Stomach smooth muscle (tissue), 2 donors: Measurements from ENCODE around the gene C22orf15.

Experiments
- H3K27ac ChIP-seq: one replicate; pipeline ENCODE4 v1.7.0; 2013; ENCODE audit warnings: mild to moderate bottlenecking, low read length, inconsistent platforms
- H3K27me3 ChIP-seq, 2 donors: one replicate each; pipeline ENCODE4 v1.7.0; 2013; ENCODE audit warnings: low read length in 2 of 2; ENCODE audit not compliant: insufficient read depth in 2 of 2, control insufficient read depth in 1 of 2
- H3K36me3 ChIP-seq, 2 donors: one replicate each; pipeline ENCODE4 v1.7.0; 2013; ENCODE audit warnings: low read length in 2 of 2; ENCODE audit not compliant: control insufficient read depth in 2 of 2, insufficient read depth in 2 of 2
- H3K4me1 ChIP-seq: one replicate; pipeline ENCODE4 v1.7.0; 2013; ENCODE audit warnings: low read length; ENCODE audit not compliant: control insufficient read depth, insufficient read depth
- H3K4me3 ChIP-seq, 2 donors: one replicate each; pipeline ENCODE4 v1.7.0; 2013; ENCODE audit warnings: low read length in 2 of 2
- H3K9ac ChIP-seq, 2 donors: one replicate each; pipeline ENCODE4 v1.7.0; 2013; ENCODE audit warnings: low read length in 2 of 2, mild to moderate bottlenecking in 1 of 2
- H3K9me3 ChIP-seq, 2 donors: one replicate each; pipeline ENCODE4 v1.7.0; 2013; ENCODE audit warnings: low read length in 2 of 2; ENCODE audit not compliant: control insufficient read depth in 2 of 2
- donor health status: healthy.
- donor health status: Pancreatic carcinoma.

Gene C22orf15

DNA sequence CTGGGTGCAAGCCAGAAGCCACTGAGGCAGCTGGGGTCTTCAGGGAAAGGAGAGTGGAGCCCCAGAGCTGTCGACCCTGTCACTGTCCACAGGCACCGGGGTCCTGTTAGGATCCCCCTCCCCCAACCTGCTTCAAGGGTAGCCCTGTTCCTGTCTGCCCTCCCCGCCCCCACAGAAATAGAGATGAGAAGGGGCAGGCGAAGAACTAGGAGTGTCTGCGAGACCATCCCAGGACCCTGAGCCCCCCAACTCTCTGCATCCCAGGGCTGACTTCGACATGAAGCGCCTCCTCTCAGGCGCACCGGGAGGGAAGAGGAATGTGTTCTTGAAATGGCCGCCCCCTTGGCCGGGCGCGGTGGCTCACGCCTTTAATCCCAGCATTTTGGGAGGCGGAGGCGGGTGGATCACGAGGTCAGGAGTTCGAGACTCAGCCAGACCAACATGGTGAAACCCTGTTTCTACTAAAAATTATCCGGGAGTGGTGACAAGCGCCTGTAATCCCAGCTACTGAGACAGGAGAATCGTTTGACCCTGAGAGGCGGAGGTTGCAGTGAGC, 11.3 kb upstream of the C22orf15 start:
- Histone ChIP-seq H3K4me3 (peak overlapping the region; percentile 88 to 89), H3K9ac (peak overlapping the region; percentile 90 to 95), H3K27me3 (no peaks in the 10 kb centered on the region), H3K9me3 (no peaks in the 10 kb centered on the region), H3K4me1 (peaks cover 8% of the 10 kb centered on the region), H3K36me3 (no peaks in the 10 kb centered on the region), H3K27ac (peak overlapping the region; percentile 82)

GRCh38 chr22:23752090-23752691, 10.6 kb upstream of the C22orf15 start:
- Histone ChIP-seq H3K9me3 (no peaks in the 10 kb centered on the region), H3K4me1 (peaks cover 8% of the 10 kb centered on the region), H3K9ac (no peak overlapping the region), H3K27me3 (no peaks in the 10 kb centered on the region), H3K36me3 (no peaks in the 10 kb centered on the region), H3K4me3 (peak overlapping the region in 1 of 2 donors; percentile 88), H3K27ac (no peak overlapping the region)

GRCh38 chr22:23752750-23753149, 10.0 kb upstream of the C22orf15 start:
- H3K36me3 ChIP-seq, result no peaks in the 10 kb centered on the region
- H3K9ac ChIP-seq, result no peak overlapping the region
- no peaks in the 10 kb centered on the region for H3K27me3 ChIP-seq
- H3K9me3 ChIP-seq, result no peaks in the 10 kb centered on the region
- H3K27ac ChIP-seq, result no peak overlapping the region
- no peak overlapping the region for H3K4me3 ChIP-seq
- H3K4me1 ChIP-seq, result peaks cover 8% of the 10 kb centered on the region

- H3K27ac ChIP-seq, result no peak overlapping the region
- H3K27me3 ChIP-seq, result no peaks in the 10 kb centered on the region
- no peak overlapping the region for H3K9ac ChIP-seq
- H3K4me1 ChIP-seq, result peaks cover 8% of the 10 kb centered on the region
- H3K9me3 ChIP-seq, result no peaks in the 10 kb centered on the region
- H3K36me3 ChIP-seq, result no peaks in the 10 kb centered on the region
- H3K4me3 ChIP-seq, result no peak overlapping the region
Measured at GRCh38 chr22:23753385-23753784, 9.4 kb upstream of the C22orf15 start.

GRCh38 chr22:23754220-23754919, 8.4 kb upstream of the C22orf15 start, which contains the start of gene VPREB3:
Gene VPREB3, minus strand, starts transcription at chr22:23754425. Its CDS starts 62 bp downstream, at chr22:23754363.
- Histone ChIP-seq H3K4me1 (peaks cover 8% of the 10 kb centered on the region), H3K4me3 (no peak within 1 kb of the TSS), H3K9ac (no peak within 1 kb of the TSS), H3K9me3 (no peaks in the 10 kb centered on the region), H3K27ac (no peak within 1 kb of the TSS), H3K36me3 (no peaks in the 10 kb centered on the region), H3K27me3 (no peaks in the 10 kb centered on the region)

GRCh38 chr22:23754980-23755636, 7.7 kb upstream of the C22orf15 start:
- Histone ChIP-seq H3K4me3 (no peak overlapping the region), H3K36me3 (no peaks in the 10 kb centered on the region), H3K4me1 (peaks cover 4% of the 10 kb centered on the region), H3K9ac (no peak overlapping the region), H3K9me3 (no peaks in the 10 kb centered on the region), H3K27ac (no peak overlapping the region), H3K27me3 (no peaks in the 10 kb centered on the region)

DNA sequence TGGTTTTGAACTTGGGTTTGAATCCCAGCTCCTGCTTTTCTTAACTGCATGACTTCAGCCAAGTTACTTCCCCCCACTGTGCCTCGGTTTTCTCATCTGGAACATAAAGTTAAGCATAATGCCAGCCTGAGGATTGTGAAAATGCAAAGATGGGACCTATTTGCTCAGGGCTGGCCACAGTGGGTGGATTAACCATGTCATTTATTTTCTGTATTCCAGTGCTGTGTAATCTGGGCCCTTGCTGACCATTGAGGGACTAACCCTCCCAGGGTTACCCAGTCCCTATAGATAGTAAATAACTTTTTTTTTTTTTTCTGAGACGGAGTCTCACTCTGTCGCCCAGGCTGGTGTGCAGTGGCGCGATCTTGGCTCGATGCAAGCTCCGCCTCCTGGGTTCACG, 7.1 kb upstream of the C22orf15 start:
- no peaks in the 10 kb centered on the region for H3K36me3 ChIP-seq
- no peaks in the 10 kb centered on the region for H3K9me3 ChIP-seq
- no peaks in the 10 kb centered on the region for H3K27me3 ChIP-seq
- H3K4me1 ChIP-seq, result no peaks in the 10 kb centered on the region
- H3K4me3 ChIP-seq, result no peak overlapping the region
- H3K27ac ChIP-seq, result no peak overlapping the region
- H3K9ac ChIP-seq, result no peak overlapping the region

DNA sequence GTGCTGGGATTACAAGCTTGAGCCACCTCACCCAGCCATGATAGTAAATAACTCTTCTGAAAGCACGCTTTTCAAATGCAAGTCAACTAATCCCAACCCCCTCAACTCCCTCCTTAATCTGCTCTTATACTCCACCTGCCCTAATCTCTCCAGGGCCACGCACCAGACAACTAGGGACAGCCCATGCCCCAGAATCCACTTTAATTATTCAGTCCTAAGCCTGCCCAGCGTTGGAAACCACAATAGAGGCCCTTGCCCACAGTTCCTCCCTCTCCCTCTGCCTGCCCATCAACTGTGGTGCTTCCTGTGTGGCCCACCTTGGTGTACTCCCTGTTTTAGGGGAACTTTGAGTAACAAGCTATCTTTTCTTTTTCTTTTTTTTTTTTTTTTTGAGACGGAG, 5.9 kb upstream of the C22orf15 start:
- H3K4me3 ChIP-seq, result no peak overlapping the region
- no peak overlapping the region for H3K27ac ChIP-seq
- H3K27me3 ChIP-seq, result no peaks in the 10 kb centered on the region
- H3K4me1 ChIP-seq, result no peaks in the 10 kb centered on the region
- H3K9me3 ChIP-seq, result no peaks in the 10 kb centered on the region
- no peaks in the 10 kb centered on the region for H3K36me3 ChIP-seq
- H3K9ac ChIP-seq, result no peak overlapping the region

- no peaks in the 10 kb centered on the region for H3K27me3 ChIP-seq
- H3K9ac ChIP-seq, result no peak overlapping the region
- H3K36me3 ChIP-seq, result no peaks in the 10 kb centered on the region
- H3K4me1 ChIP-seq, result peaks cover 17% of the 10 kb centered on the region
- no peaks in the 10 kb centered on the region for H3K9me3 ChIP-seq
- no peak overlapping the region for H3K4me3 ChIP-seq
- no peak overlapping the region for H3K27ac ChIP-seq
Measured at GRCh38 chr22:23759566-23759965, 3.2 kb upstream of the C22orf15 start.

DNA sequence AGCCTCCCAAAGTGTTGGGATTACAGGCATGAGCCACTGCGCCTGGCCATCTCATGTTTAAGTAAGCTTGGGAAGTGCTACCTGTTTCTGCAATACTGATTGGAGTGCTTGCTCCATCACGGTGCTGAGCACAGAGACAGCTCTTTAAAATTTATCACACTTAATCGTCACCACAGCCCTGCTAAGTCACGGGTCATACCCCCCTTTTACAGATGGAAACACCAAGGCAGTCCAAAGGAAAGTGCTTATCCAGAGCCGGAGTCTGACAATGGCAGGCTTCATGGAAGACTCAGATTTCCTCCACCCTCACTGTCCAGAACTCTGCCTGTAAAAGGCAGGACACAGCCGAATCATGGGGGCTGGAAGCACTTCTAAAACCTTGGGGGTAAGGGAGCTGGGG, 2.7 kb upstream of the C22orf15 start:
- Histone ChIP-seq H3K4me3 (no peak overlapping the region), H3K27ac (no peak overlapping the region), H3K4me1 (peaks cover 20% of the 10 kb centered on the region), H3K9ac (no peak overlapping the region), H3K9me3 (no peaks in the 10 kb centered on the region), H3K36me3 (no peaks in the 10 kb centered on the region), H3K27me3 (no peaks in the 10 kb centered on the region)
